K562 (cell line): Measurements from ENCODE around the gene DOK4. TPM values are rescaled to one million over a fixed set of nuclear protein-coding genes. Genes with fewer than 3 reads are reported as not detected.

Source experiments
- ASH1L ChIP-seq: fragments of 450-650 bp; IDR thresholded peaks from 2 replicates; pipeline ENCODE4 v1.6.1; 2018; ENCODE audit warnings: borderline replicate concordance, mild to moderate bottlenecking, low read depth; ENCODE audit not compliant: partially characterized antibody
- ATF1 ChIP-seq, 2 experiments: fragments of 450-650 bp in 1 of 2; IDR thresholded peaks; 2 replicates each; pipeline ENCODE4 v1.6.1; 2016; ENCODE audit warnings: missing compliant biosample characterization in 1 of 2, missing genetic modification characterization in 1 of 2
- CCNT2 ChIP-seq: IDR thresholded peaks from 2 replicates; pipeline ENCODE4 v1.6.1; 2011; ENCODE audit warnings: borderline replicate concordance, low read depth, mild to moderate bottlenecking, moderate library complexity, mixed read lengths, low read length; ENCODE audit not compliant: insufficient read length; ENCODE audit errors: extremely low read depth
- CTBP1 ChIP-seq: fragments of 450-650 bp; IDR thresholded peaks from 2 replicates; pipeline ENCODE4 v1.6.1; 2016; ENCODE audit warnings: borderline replicate concordance
- ERF ChIP-seq: fragments of 450-650 bp; formaldehyde crosslinking; IDR thresholded peaks from 2 replicates; pipeline ENCODE4 v1.4.0; 2020; ENCODE audit warnings: mild to moderate bottlenecking, mixed read lengths
- GABPB1 ChIP-seq: sonication (generic); formaldehyde crosslinking; IDR thresholded peaks from 2 replicates; pipeline ENCODE4 v1.8.0; 2022; ENCODE audit warnings: mild to moderate bottlenecking, missing genetic modification reagents
- KDM2B ChIP-seq: fragments of 250-450 bp; sonication (Bioruptor Pico); IDR thresholded peaks from 2 replicates; pipeline ENCODE4 v1.8.0; 2021; ENCODE audit warnings: mild to moderate bottlenecking, moderate library complexity
- NONO ChIP-seq, 2 experiments: fragments of 200-400 bp in 1 of 2; fragments of 450-650 bp in 1 of 2; formaldehyde crosslinking in 1 of 2; IDR thresholded peaks; 2 replicates each; pipeline ENCODE4 v1.6.1; 2017; ENCODE audit warnings: low read depth in 2 of 2, mild to moderate bottlenecking in 2 of 2, moderate library complexity in 2 of 2, low read length in 1 of 2
- NRF1 ChIP-seq, 2 experiments: fragments of 450-650 bp; IDR thresholded peaks in 1 of 2; conservative IDR thresholded peaks in 1 of 2; 2 replicates each; pipeline ENCODE4 v1.6.1; 2014; ENCODE audit warnings: mild to moderate bottlenecking in 2 of 2
- RB1 ChIP-seq: fragments of 450-650 bp; IDR thresholded peaks from 2 replicates; pipeline ENCODE4 v1.6.1; 2017; ENCODE audit warnings: low read depth, mild to moderate bottlenecking
- RBFOX2 ChIP-seq: fragments of 200-400 bp; formaldehyde crosslinking; IDR thresholded peaks from 2 replicates; pipeline ENCODE4 v1.6.1; 2017; ENCODE audit warnings: low read depth, mild to moderate bottlenecking, low read length, moderate library complexity
- SIRT6 ChIP-seq: IDR thresholded peaks from one replicate; pipeline ENCODE4 v1.6.1; 2012; ENCODE audit warnings: low read depth, mild to moderate bottlenecking, control low read depth, inconsistent platforms, low read length, moderate library complexity
- SRF ChIP-seq, 2 experiments: fragments of 250-450, 450-650 bp in 1 of 2; sonication (Bioruptor Pico) in 1 of 2; sonication (generic) in 1 of 2; formaldehyde crosslinking; IDR thresholded peaks; 2 replicates each; pipeline versions ENCODE4 v1.5.0 to v1.5.1; 2020 to 2022; ENCODE audit warnings: mild to moderate bottlenecking in 1 of 2, missing genetic modification reagents in 1 of 2
- TOE1 ChIP-seq, 2 experiments: fragments of 450-650 bp in 1 of 2; sonication (generic) in 1 of 2; formaldehyde crosslinking in 1 of 2; IDR thresholded peaks; 2 replicates each; pipeline versions ENCODE4 v1.7.1 to v1.8.0; 2016 to 2022; ENCODE audit warnings: borderline replicate concordance in 2 of 2, mild to moderate bottlenecking in 2 of 2, antibody characterized with exemption in 1 of 2, inconsistent platforms in 1 of 2, low read depth in 1 of 2, missing genetic modification reagents in 1 of 2, moderate library complexity in 1 of 2
- polyA plus RNA-seq, 8 experiments: library from polyadenylated mRNA; depleted of rRNA in 4 of 8; stranded (reverse) in 5 of 8; unstranded in 3 of 8; fragments of >200 nt; fragmentation: Nextera tagmentation in 2 of 8; fragmentation: Illumina TruSeq in 1 of 8; extraction: Ambion mirVana in 2 of 8; extraction: Trizol in 1 of 8; gene quantifications; 2 replicates each; pipeline versions ENCODE4 v1.2.1 to v1.2.3, GENCODE V29; 2011 to 2014; ENCODE audit warnings: inconsistent platforms in 1 of 8, missing spikeins in 1 of 8
- total RNA-seq, 7 experiments: library from RNA; depleted of rRNA in 6 of 7; stranded (reverse); fragments of >200 nt in 6 of 7; fragmentation: Illumina TruSeq in 2 of 7; extraction: Trizol in 2 of 7; gene quantifications; 2 replicates each; pipeline versions ENCODE4 v1.2.1 to v1.2.3, GENCODE V29; 2011 to 2021; ENCODE audit warnings: low replicate concordance in 1 of 7
- TF ChIP-seq, protein P1 (sequence below), 2 experiments: IDR thresholded peaks; 2 replicates each; pipeline ENCODE4 v1.6.1; 2012; ENCODE audit warnings: improper control_type of control experiment in 2 of 2, low read depth in 2 of 2, low read length in 2 of 2, borderline replicate concordance in 1 of 2
- TF ChIP-seq, protein P2 (sequence below): fragments of 250-450 bp; sonication (Bioruptor Pico); IDR thresholded peaks from 2 replicates; pipeline ENCODE4 v1.4.0; 2020; ENCODE audit warnings: mild to moderate bottlenecking
- TF ChIP-seq, protein P3 (sequence below), 2 experiments: IDR thresholded peaks; 2 replicates each; pipeline ENCODE4 v1.6.1; 2011; ENCODE audit warnings: borderline replicate concordance in 1 of 2, control low read depth in 1 of 2, low read depth in 1 of 2, low read length in 1 of 2, mild to moderate bottlenecking in 1 of 2, mixed read lengths in 1 of 2, moderate library complexity in 1 of 2; ENCODE audit not compliant: insufficient read depth in 1 of 2, insufficient read length in 1 of 2, poor library complexity in 1 of 2, severe bottlenecking in 1 of 2; ENCODE audit errors: extremely low read depth in 1 of 2

The DOK4 gene
- total and polyA plus RNA-seq, 9 of the 15 experiments (the other 6 are each of a cell fraction or from before 2014, with no cell fraction given), result 0.10 to 14.4 (median 8.3) TPM

DNA sequence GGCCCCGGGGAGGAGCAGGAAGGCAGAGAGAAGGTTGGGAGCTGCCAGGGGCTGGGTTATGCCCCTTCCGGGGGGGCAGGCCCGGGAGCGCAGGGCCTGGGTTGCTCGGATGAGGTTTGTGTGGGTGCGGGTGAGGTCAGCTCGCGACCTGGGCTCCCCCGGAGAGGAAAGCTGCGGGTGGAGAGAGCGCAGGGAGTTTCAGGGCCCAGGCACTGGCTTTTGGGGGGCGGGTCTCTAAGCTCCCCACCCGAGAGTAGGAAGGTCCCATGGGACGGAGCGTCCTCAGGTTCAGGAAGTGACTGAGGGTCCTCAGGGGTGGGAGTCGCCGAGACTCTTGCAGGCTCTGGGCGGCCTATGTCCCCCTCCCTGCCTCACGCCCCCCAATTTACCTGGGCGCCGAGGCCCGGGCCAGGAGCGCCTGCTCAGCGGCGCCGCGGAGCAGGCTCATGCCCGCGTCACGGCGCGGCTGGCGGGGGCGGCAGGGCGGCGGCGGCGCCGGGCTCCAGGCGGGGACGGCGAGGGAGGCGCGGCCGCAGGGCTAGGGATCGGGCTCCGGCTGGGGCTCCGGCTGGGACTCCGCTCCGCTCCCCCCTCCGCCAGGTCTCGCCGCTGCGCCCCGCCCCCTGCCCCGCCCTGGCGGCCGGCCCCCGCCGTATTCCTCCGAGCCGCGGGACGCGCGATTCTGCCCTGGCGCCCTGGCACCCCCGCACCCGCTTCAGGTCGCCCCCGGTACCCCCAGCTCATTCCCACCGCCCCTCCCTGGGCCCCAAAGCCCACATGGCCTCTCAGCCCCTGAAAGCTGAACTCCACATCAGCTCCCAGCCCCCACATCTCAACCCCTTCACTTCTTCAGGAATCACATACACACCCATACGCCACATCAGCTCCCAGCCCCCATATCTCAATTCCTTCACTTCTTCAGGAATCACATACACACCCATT lies at the start of gene DOK4 (continued):
- TF ChIP-seq ERF (CRISPR knock-in tag) (0 out of 2 replicates have a peak, but pooled peaks have one; percentile 28), SRF (CRISPR knock-in tag; IDR thresholded peaks at IDR 0.05) (no peak), CTBP1 (peak; percentile 55; the same call in 1 of the 2 replicates), SIRT6 (no peak), NRF1 (conservative IDR thresholded peaks at IDR 0.05 in 1 of 2, IDR thresholded peaks at IDR 0.05 in 1 of 2) (peak; percentile 38 to 66; a peak in 3 of 4 replicates), ATF1 (CRISPR knock-in tag; IDR thresholded peaks at IDR 0.05) (no peak), ATF1 (tag; IDR thresholded peaks at IDR 0.05) (0 out of 2 replicates have a peak, but pooled peaks have one; percentile 27), KDM2B (CRISPR knock-in tag) (0 out of 2 replicates have a peak, but pooled peaks have one; percentile 36), GABPB1 (CRISPR knock-in tag) (peak; percentile 28; the same call in 1 of the 2 replicates), TOE1 (IDR thresholded peaks at IDR 0.05; ENCODE audit: borderline replicate concordance) (peak; percentile 72), TOE1 (CRISPR knock-in tag; IDR thresholded peaks at IDR 0.05; ENCODE audit: borderline replicate concordance, low read depth) (no peak), ASH1L (no peak), RB1 (peak; percentile 85), RBFOX2 (0 out of 2 replicates have a peak, but pooled peaks have one; percentile 38), CCNT2 (peak; percentile 58), NONO (IDR thresholded peaks at IDR 0.05; ENCODE audit: low read depth in 2 of 2, low read length in 1 of 2) (peak in 1 of 2 experiments; percentile 84; a peak in 1 of 4 replicates)
- TF ChIP-seq, protein P1, sequence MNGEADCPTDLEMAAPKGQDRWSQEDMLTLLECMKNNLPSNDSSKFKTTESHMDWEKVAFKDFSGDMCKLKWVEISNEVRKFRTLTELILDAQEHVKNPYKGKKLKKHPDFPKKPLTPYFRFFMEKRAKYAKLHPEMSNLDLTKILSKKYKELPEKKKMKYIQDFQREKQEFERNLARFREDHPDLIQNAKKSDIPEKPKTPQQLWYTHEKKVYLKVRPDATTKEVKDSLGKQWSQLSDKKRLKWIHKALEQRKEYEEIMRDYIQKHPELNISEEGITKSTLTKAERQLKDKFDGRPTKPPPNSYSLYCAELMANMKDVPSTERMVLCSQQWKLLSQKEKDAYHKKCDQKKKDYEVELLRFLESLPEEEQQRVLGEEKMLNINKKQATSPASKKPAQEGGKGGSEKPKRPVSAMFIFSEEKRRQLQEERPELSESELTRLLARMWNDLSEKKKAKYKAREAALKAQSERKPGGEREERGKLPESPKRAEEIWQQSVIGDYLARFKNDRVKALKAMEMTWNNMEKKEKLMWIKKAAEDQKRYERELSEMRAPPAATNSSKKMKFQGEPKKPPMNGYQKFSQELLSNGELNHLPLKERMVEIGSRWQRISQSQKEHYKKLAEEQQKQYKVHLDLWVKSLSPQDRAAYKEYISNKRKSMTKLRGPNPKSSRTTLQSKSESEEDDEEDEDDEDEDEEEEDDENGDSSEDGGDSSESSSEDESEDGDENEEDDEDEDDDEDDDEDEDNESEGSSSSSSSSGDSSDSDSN (IDR thresholded peaks at IDR 0.05; ENCODE audit: borderline replicate concordance in 1 of 2, low read depth in 2 of 2, low read length in 2 of 2), result peak; percentile 66 to 93; a peak in 3 of 4 replicates
- TF ChIP-seq, protein P2, sequence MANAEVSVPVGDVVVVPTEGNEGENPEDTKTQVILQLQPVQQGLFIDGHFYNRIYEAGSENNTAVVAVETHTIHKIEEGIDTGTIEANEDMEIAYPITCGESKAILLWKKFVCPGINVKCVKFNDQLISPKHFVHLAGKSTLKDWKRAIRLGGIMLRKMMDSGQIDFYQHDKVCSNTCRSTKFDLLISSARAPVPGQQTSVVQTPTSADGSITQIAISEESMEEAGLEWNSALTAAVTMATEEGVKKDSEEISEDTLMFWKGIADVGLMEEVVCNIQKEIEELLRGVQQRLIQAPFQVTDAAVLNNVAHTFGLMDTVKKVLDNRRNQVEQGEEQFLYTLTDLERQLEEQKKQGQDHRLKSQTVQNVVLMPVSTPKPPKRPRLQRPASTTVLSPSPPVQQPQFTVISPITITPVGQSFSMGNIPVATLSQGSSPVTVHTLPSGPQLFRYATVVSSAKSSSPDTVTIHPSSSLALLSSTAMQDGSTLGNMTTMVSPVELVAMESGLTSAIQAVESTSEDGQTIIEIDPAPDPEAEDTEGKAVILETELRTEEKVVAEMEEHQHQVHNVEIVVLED (CRISPR knock-in tag), result peak; percentile 32; the same call in 1 of the 2 replicates
- TF ChIP-seq, protein P3, sequence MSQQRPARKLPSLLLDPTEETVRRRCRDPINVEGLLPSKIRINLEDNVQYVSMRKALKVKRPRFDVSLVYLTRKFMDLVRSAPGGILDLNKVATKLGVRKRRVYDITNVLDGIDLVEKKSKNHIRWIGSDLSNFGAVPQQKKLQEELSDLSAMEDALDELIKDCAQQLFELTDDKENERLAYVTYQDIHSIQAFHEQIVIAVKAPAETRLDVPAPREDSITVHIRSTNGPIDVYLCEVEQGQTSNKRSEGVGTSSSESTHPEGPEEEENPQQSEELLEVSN (IDR thresholded peaks at IDR 0.05; ENCODE audit: borderline replicate concordance in 1 of 2, extremely low read depth in 1 of 2, insufficient read depth in 1 of 2, insufficient read length in 1 of 2, low read depth in 1 of 2, low read length in 1 of 2, poor library complexity in 1 of 2, severe bottlenecking in 1 of 2), result peak in 1 of 2 experiments; percentile 81
